Peyer's patch (tissue), 4 donors: ENCODE data around the gene MT1X.

Experiments
- POLR2A ChIP-seq, 2 donors: fragments of 450-650 bp; IDR thresholded peaks; one replicate each; pipeline ENCODE4 v1.5.1; 2017; ENCODE audit warnings: antibody characterized with exemption in 2 of 2, mild to moderate bottlenecking in 2 of 2, moderate library complexity in 2 of 2
- TF ChIP-seq, protein P1 (sequence below), 6 experiments: fragments of 450-650 bp in 4 of 6; fragments of 200-600 bp in 2 of 6; sonication (generic) in 1 of 6; IDR thresholded peaks; one replicate each; pipeline ENCODE4 v1.5.1; 2017 to 2019; ENCODE audit warnings: antibody characterized with exemption in 6 of 6, mild to moderate bottlenecking in 3 of 6, moderate library complexity in 1 of 6

DNA sequence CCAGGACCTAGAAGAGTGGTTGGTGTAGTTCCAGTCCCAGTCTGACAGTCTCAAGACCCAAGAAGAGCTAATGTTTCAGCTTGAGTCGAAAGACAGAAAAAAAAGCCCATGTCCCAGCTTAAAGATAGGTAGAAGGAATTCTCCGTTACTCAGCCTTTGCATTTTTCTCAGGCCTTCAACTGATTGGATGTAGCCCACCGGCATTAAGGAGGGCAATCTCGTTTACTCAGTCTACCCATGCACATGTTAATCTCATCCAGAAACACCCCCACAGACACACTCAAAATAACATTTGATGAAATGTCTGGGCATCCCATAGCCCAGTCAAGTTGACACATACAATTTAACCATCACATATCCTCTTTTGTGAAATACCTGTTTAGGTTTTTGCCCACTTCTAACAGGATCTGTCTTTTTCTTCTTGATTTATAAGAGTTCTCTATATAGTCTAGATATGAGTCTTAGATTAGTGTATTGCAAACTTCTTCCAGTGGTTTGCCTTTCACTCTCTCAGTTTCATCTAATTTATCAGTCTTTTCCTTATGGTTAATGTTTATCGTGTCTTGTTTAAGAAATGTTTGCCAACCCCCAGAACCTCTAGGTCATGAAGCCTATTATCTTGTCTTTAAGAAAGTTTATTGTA, 40.1 kb downstream of the MT1X start:
- TF ChIP-seq, protein P1, sequence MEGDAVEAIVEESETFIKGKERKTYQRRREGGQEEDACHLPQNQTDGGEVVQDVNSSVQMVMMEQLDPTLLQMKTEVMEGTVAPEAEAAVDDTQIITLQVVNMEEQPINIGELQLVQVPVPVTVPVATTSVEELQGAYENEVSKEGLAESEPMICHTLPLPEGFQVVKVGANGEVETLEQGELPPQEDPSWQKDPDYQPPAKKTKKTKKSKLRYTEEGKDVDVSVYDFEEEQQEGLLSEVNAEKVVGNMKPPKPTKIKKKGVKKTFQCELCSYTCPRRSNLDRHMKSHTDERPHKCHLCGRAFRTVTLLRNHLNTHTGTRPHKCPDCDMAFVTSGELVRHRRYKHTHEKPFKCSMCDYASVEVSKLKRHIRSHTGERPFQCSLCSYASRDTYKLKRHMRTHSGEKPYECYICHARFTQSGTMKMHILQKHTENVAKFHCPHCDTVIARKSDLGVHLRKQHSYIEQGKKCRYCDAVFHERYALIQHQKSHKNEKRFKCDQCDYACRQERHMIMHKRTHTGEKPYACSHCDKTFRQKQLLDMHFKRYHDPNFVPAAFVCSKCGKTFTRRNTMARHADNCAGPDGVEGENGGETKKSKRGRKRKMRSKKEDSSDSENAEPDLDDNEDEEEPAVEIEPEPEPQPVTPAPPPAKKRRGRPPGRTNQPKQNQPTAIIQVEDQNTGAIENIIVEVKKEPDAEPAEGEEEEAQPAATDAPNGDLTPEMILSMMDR (IDR thresholded peaks at IDR 0.05), result no peak
- no peak for TF ChIP-seq POLR2A (IDR thresholded peaks at IDR 0.05)
